ENCODE measurements around the gene EID3. TPM values are rescaled to one million over a fixed set of nuclear protein-coding genes. Genes with fewer than 3 reads are reported as not detected.

The EID3 gene
- total RNA-seq, 1 experiment from 2014 or later, result 6.0 TPM

DNA sequence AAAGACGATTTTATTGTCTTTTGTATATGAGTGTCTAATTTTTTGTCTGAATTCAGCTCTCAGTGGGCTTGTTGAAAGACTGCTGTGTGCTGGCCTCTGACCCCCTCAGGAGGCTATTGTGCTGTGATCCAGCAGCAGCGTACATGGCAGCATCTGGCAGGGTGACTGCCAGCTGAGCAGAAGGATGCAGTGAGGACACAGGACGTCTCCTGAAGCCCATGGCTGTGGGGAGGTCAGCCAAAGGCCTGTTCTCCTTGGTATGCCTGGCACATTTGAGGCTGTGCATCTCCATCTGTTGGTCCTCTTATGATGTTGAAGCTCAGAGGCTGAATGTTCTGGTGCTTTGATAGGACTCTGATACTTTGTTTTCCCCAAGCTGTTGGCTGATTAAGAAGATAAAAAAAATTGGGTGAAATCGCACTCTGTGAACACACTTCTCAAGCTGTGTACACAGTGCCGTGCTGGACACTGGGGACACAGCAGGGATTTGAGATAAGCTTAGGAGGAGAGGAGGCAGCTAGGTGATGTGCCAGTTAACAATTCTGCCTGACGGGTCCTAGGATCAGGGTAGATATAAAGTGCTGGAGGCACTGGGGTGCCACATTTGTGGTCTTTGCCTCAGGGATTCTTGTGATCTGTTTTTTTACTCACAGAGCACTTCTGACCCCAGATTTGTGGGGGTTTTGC, 37.5 kb downstream of the EID3 start:
- DNase-seq, result no peak
- no peak overlapping the region for H3K4me3 ChIP-seq
- H3K27me3 ChIP-seq, result no peaks in the 10 kb centered on the region
- H3K36me3 ChIP-seq, result peaks cover 100% of the 10 kb centered on the region
- no peaks in the 10 kb centered on the region for H3K9me3 ChIP-seq

- H3K36me3 ChIP-seq, result peaks cover 100% of the 10 kb centered on the region
- no peak for DNase-seq
Observed at GRCh38 chr12:104342147-104342546, 38.6 kb downstream of the EID3 start.

GRCh38 chr12:104342635-104343249, 39.2 kb downstream of the EID3 start:
- no peak for DNase-seq
- H3K27me3 ChIP-seq, result no peaks in the 10 kb centered on the region
- H3K4me3 ChIP-seq, result no peak overlapping the region
- H3K36me3 ChIP-seq, result peaks cover 100% of the 10 kb centered on the region
- no peaks in the 10 kb centered on the region for H3K9me3 ChIP-seq

More at GRCh38 chr12:104342147-104342546, 38.6 kb downstream of the EID3 start:
- H3K27me3 ChIP-seq, result no peaks in the 10 kb centered on the region
- H3K9me3 ChIP-seq, result no peaks in the 10 kb centered on the region
- no peak overlapping the region for H3K4me3 ChIP-seq

GRCh38 chr12:104344682-104345081, 41.1 kb downstream of the EID3 start:
- no peak for DNase-seq
- no peaks in the 10 kb centered on the region for H3K9me3 ChIP-seq
- no peak overlapping the region for H3K4me3 ChIP-seq
- peaks cover 100% of the 10 kb centered on the region for H3K36me3 ChIP-seq
- H3K27me3 ChIP-seq, result no peaks in the 10 kb centered on the region

DNA sequence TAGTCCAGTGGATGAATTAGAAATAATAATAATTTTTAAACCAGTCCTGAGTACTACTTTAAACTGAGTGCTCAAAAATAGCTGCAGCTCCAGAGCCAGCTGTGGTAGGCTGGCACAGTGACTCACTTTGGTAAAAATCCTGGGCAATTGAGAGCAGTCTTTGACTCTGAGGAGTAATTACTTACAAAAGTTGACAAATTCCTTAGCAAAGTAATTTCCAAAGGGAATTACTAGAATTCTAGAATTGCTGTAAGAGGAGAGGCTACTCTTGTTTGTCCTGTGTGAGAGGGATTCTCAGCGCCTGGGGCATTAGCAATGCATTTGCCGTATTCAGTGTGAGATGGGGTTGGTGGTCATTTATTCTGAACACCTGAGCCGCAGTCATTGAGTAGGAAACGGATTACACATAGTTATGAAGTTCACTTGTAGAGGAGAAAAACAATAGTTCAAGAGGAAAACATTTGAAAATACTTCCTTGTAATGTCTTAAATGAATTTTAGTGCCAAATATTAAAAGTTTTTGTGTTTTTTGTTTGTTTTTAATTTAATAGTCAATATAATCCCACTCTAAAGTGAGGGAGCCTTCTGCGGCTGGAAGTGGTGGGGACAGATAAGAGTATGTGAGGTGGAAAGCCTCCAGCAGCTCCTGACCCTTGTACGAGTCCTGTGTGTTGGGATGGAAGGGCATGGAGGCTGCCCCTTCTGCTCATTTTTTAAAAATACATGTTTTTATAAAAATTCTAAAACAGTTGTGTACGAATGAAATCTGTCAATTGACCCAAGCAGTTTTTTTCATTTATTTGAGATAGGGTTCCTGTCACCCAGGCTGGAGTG, 41.9 kb downstream of the EID3 start:
- Histone ChIP-seq H3K9me3 (no peaks in the 10 kb centered on the region), H3K27me3 (no peaks in the 10 kb centered on the region), H3K36me3 (peaks cover 100% of the 10 kb centered on the region), H3K4me3 (no peak overlapping the region)
- DNase-seq, result no peak

GRCh38 chr12:104347374-104348075, 44.0 kb downstream of the EID3 start:
- H3K9me3 ChIP-seq, result no peaks in the 10 kb centered on the region
- H3K36me3 ChIP-seq, result peaks cover 98% of the 10 kb centered on the region
- DNase-seq, result no peak

DNA sequence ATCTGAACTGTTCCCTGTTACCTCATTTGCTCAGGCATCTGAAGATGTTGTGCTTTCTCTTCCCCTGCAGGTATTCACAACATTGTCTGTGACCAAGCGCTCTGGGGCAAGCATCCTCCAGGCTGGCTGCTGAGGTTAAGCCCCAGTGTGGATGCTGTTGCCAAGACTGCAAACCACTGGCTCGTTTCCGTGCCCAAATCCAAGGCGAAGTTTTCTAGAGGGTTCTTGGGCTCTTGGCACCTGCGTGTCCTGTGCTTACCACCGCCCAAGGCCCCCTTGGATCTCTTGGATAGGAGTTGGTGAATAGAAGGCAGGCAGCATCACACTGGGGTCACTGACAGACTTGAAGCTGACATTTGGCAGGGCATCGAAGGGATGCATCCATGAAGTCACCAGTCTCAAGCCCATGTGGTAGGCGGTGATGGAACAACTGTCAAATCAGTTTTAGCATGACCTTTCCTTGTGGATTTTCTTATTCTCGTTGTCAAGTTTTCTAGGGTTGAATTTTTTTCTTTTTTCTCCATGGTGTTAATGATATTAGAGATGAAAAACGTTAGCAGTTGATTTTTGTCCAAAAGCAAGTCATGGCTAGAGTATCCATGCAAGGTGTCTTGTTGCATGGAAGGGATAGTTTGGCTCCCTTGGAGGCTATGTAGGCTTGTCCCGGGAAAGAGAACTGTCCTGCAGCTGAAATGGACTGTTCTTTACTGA, 44.9 kb downstream of the EID3 start:
- no peak for DNase-seq
- peaks cover 98% of the 10 kb centered on the region for H3K36me3 ChIP-seq
- H3K9me3 ChIP-seq, result no peaks in the 10 kb centered on the region
- no peak overlapping the region for H3K4me3 ChIP-seq
- H3K27me3 ChIP-seq, result no peaks in the 10 kb centered on the region

More at GRCh38 chr12:104347374-104348075, 44.0 kb downstream of the EID3 start:
- no peaks in the 10 kb centered on the region for H3K27me3 ChIP-seq
- no peak overlapping the region for H3K4me3 ChIP-seq

DNA sequence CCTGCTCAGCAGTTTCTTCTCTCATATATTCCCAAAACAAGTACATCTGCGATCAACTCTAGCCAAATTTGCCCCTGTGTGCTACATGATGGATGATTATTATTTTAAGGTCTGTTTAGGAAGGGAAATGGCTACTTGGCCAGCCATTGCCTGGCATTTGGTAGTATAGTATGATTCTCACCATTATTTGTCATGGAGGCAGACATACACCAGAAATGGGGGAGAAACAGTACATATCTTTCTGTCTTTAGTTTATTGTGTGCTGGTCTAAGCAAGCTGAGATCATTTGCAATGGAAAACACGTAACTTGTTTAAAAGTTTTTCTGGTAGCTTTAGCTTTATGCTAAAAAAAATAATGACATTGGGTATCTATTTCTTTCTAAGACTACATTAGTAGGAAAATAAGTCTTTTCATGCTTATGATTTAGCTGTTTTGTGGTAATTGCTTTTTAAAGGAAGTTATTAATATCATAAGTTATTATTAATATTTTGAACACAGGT, 45.5 kb downstream of the EID3 start:
- Histone ChIP-seq H3K9me3 (no peaks in the 10 kb centered on the region), H3K27me3 (no peaks in the 10 kb centered on the region), H3K4me3 (no peak overlapping the region), H3K36me3 (peaks cover 98% of the 10 kb centered on the region)
- no peak for DNase-seq

GRCh38 chr12:104350211-104351056, 46.9 kb downstream of the EID3 start:
- H3K36me3 ChIP-seq, result peaks cover 96% of the 10 kb centered on the region
- no peak for DNase-seq
- H3K27me3 ChIP-seq, result no peaks in the 10 kb centered on the region
- no peaks in the 10 kb centered on the region for H3K9me3 ChIP-seq
- no peak overlapping the region for H3K4me3 ChIP-seq

DNA sequence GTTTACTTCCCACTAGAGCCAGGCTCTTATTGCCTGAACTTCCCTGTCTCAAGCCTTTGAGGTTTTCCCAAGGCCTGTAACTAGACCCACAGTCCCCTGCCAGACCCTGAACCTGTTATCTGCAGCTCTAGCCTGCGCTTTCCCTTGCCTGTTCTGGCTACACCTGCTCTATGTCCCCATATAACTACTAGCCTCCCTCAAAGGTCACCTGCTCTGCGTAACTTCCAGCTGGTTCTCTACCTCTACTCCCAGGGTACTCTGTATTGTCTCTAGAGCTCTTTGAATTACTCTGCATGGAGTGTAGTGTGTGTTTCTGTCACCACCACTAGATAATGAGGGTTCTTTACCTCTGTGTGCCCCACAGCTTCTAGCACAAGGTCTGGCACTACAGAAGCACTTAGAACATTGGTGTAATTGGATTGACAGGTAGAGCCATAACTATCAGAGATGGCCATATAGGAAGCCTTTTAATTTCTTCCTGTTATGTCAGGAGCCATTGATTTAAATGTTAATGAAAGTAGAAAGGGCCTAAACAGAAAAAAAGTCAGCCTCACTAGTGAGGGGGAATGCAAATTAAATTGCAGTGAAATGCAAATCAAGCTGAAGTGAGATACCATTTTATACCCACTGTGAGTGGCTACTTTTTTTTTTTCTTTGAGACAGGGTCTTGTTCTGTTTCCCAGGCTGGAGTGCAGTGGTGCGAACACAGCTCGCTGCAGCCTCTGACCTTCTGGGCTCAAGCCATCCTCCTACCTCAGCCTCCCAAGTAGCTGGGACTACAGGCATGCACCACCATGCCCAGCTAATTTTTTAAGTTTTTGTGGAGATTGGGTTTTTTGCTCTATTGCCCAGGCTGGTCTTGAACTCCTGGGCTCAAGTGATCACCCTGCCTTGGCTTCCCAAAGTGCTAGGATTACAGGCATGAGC, 47.8 kb downstream of the EID3 start:
- Histone ChIP-seq H3K4me3 (no peak overlapping the region), H3K27me3 (no peaks in the 10 kb centered on the region; the same call in 1 of the 2 replicates), H3K36me3 (peaks cover 87% of the 10 kb centered on the region), H3K9me3 (no peaks in the 10 kb centered on the region)
- no peak for DNase-seq

GRCh38 chr12:104352106-104352713, 48.7 kb downstream of the EID3 start:
- H3K4me3 ChIP-seq, result no peak overlapping the region
- DNase-seq, result peak; percentile 60
- H3K36me3 ChIP-seq, result peaks cover 79% of the 10 kb centered on the region
- no peaks in the 10 kb centered on the region for H3K9me3 ChIP-seq
- no peaks in the 10 kb centered on the region; the same call in 1 of the 2 replicates for H3K27me3 ChIP-seq

DNA sequence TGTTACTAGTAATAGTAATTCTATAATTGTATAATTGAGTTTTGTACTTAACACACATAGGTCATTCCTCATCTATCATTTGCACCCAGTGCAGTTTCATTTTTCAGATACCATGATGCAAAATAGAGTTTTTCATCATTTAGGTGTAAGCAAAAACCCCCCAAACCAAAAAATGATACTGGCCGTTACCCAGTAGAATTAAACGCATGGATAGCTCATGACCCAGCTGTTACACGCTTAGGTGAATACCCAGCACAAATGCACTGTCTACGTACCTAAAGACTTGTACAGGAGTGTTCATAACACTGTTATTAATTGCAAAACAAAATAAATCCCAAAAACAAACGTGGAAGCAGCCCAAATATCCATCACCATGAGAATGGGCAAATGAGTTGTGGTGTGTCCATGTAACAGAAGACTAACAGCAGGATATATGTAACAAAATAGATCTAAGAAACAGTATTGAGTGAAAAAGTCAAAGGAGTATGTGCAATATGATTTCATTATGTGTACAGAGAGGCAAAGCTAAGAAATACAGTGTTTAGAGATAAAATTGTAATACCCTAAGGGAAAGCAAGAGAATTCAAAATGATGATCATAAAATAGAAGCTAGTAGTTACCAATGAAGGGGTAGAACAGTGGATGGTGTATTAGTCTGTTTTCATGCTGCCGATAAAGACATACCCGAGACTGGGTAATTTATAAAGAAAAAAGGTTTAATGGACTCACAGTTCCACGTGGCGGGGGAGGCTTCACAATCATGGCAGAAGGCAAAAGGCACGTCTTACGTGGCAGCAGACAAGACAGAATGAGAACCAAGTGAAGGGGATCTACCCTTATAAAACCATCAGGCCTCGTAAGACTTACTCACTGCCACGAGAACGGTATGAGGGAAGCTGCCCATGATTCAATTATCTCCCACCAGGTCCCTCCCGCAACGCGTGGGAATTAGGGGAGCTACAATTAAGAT, 49.8 kb downstream of the EID3 start:
- Histone ChIP-seq H3K4me3 (no peak overlapping the region), H3K27me3 (no peaks in the 10 kb centered on the region; the same call in 1 of the 2 replicates), H3K9me3 (no peaks in the 10 kb centered on the region), H3K36me3 (peaks cover 68% of the 10 kb centered on the region)
- DNase-seq, result no peak
